SK-N-MC (cell line): ENCODE results near the gene TMEM63C.

Experiments used
- EZH2 ChIP-seq: fragments of 200-600 bp; sonication (generic); IDR thresholded peaks from one replicate; pipeline ENCODE4 v1.6.1; 2017; ENCODE audit warnings: antibody characterized with exemption
- POLR2AphosphoS5 ChIP-seq: IDR thresholded peaks from 2 replicates; pipeline ENCODE4 v1.6.1; 2012; ENCODE audit warnings: mild to moderate bottlenecking, low read depth, low read length, borderline replicate concordance

DNA sequence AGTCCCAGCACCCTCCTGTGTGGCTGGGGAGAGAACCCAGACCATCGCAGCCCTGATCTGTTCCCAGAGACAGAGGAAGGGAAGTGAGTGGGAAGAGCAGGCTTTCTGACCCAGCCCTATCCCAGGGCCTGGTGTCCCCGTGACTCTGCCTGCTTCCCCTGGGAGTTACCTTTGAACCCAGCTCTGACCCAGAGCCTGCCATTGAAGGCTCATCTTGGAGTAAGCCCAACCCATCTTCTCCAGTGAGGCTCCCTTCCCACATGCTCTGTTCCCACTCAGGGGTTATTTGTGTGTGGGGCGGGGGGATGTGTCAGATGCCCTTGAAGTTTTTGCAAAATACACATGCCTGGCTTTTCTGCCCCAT, 6.0 kb downstream of the TMEM63C start:
- TF ChIP-seq EZH2 = no peak
- TF ChIP-seq POLR2AphosphoS5 = no peak
